GM13977 (cell line): ENCODE measurements around the gene SLC4A11.
"Not testable (repeated sequence)": the region's sequence is repeated elsewhere in the genome, so short reads cannot be mapped to it uniquely, and the experiment has no call there.

Experiments
- DNase-seq: peaks from one replicate; pipeline ENCODE4 v3.0.0; 2012; ENCODE audit warnings: low spot score
- in situ Hi-C: fragments of 300-500 bp; cut with MboI; formaldehyde crosslinking; loops from one replicate; pipeline ENCODE4 v1.12.0; 2022; ENCODE audit warnings: low sequenced_read_pairs, low pct_unique_long_range_greater_than_20kb, mixed read lengths, inconsistent platforms; ENCODE audit not compliant: unreplicated experiment
- TF ChIP-seq, protein P1 (sequence below): IDR thresholded peaks from 2 replicates; pipeline ENCODE4 v1.5.1; 2012; ENCODE audit warnings: mild to moderate bottlenecking, control low read depth; ENCODE audit not compliant: insufficient read depth; ENCODE audit errors: extremely low read depth, missing control alignments

SLC4A11 gene

GRCh38 chr20:3192226-3193015, 46.6 kb downstream of the SLC4A11 start:
- no peak for DNase-seq
- in situ Hi-C loops = no loop called here

DNA sequence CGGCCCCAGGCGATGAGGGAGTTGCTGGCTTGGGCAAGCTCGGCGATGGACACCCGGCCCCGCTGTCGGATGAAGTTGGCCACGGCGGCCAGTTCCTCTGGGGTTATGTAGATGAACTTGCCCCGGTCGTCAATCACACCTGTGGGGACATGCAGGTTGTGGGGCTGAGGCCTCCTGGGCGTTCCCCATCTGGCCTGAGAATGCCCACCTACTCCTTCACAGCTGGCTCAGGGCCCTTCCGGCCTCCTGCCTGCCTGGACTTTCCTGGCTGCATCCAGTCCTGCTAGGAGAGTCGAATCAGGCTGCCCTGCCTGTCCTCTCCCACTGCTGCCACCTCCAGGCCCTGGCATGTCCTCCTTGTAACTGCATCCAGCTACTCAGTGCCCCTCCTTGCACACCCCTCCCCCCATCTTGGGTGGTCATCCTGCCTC, 48.3 kb downstream of the SLC4A11 start:
- no peak for DNase-seq
- in situ Hi-C loops = no loop called here
- TF ChIP-seq, protein P1, sequence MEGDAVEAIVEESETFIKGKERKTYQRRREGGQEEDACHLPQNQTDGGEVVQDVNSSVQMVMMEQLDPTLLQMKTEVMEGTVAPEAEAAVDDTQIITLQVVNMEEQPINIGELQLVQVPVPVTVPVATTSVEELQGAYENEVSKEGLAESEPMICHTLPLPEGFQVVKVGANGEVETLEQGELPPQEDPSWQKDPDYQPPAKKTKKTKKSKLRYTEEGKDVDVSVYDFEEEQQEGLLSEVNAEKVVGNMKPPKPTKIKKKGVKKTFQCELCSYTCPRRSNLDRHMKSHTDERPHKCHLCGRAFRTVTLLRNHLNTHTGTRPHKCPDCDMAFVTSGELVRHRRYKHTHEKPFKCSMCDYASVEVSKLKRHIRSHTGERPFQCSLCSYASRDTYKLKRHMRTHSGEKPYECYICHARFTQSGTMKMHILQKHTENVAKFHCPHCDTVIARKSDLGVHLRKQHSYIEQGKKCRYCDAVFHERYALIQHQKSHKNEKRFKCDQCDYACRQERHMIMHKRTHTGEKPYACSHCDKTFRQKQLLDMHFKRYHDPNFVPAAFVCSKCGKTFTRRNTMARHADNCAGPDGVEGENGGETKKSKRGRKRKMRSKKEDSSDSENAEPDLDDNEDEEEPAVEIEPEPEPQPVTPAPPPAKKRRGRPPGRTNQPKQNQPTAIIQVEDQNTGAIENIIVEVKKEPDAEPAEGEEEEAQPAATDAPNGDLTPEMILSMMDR = no peak

More at GRCh38 chr20:3192226-3193015, 46.6 kb downstream of the SLC4A11 start:
- TF ChIP-seq, protein P1 = no peak

DNA sequence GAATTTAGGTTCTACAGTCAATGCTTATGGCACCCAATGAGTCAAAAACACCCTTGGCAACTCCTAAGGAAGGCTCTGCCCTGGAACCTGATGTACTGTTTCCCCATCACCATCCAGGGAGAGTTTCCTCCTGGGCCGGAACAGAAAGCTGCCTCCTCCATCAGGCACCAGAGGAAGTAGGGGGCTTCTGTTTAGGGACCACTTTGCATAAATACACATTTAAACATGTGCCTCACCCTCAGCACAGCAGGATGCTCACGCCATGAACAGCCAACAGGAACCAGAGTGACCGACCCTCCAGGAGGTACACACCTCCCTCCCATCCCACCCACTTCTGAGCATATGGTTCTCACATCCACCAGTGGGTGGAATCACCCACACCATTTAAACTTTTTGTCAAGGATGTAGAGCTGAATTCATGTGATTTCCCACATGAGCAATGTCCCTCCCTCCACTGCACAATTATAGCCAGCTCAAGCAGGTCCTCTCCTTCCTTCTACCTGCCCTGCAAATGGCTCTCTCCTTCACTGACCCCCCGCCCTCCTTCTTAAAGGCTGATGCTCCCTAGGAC, 49.3 kb downstream of the SLC4A11 start:
- in situ Hi-C loops = no loop called here
- no peak for DNase-seq
- TF ChIP-seq, protein P1 = no peak

- TF ChIP-seq, protein P1 = no peak
- DNase-seq = no peak
- in situ Hi-C loops = no loop called here
Observed at GRCh38 chr20:3188823-3189413, 50.1 kb downstream of the SLC4A11 start.

DNA sequence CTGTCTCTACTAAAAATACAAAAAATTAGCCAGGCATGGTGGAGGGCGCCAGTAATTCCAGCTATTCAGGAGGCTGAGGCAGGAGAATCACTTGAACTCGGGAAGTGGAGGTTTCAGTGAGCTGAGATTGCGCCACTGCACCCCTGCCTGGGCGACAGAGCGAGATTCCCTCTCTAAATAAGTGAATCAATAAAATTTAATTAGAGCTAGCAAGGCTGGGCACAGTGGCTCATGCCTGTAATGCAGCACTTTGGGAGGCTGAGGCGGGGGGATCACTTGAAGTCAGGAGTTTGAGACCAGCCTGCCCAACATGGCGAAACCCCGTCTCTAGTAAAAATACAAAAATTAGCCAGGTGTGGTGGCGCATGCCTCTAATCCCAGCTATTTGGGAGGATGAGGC, 51.1 kb downstream of the SLC4A11 start:
- DNase-seq, in situ Hi-C loops: not testable (repeated sequence)

DNA sequence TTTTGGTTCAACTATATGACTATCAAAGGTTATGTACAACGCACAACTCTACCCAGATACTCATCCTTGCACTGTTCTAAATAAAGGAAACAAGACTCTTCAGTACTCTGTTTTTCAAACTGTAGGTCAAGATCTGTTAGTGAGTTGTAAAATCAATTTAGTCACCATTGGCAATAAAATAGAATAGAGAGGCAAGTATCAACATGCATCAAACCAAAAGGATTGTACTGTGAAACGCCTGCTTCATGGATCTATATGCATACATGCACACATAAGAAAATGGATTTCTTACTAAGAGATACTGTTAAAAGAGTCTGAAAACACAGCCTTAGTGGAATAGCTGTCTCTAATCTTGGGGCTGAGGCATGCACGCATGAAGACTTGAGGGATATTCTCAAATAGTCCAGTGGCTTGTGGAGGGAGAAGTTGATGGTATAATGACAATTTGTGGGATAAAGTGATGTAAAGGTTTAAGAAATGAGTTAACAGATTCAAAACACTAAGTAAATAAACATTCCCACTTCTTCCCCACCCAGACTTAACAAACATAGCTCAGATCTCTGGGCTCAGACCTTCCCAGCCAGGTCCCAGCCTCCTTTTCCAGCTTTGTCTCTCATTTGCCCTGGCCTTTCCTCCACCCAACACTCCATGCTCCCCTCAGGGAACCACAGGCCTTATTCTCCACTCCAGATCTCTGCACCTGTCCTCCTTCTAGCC, 54.9 kb downstream of the SLC4A11 start:
- no peak for DNase-seq
- TF ChIP-seq, protein P1 = no peak
- in situ Hi-C loops = no loop called here

GRCh38 chr20:3182429-3182828, 56.6 kb downstream of the SLC4A11 start:
- DNase-seq, in situ Hi-C loops: not testable (repeated sequence)
